Activated naive CD8-positive, alpha-beta T cell (primary cell): ENCODE measurements around the gene PLXNA1.

Experiments used
- H3K27ac Mint-ChIP-seq: one replicate; pipeline ENCODE4 v1.8.0; 2021; ENCODE audit warnings: mixed read lengths
- H3K27me3 Mint-ChIP-seq: one replicate; pipeline ENCODE4 v1.8.0; 2021; ENCODE audit warnings: mixed read lengths
- H3K36me3 Mint-ChIP-seq: one replicate; pipeline ENCODE4 v1.8.0; 2021; ENCODE audit warnings: mixed read lengths
- H3K4me1 Mint-ChIP-seq: one replicate; pipeline ENCODE4 v1.8.0; 2021; ENCODE audit warnings: low read depth, mixed read lengths
- H3K4me3 Mint-ChIP-seq: one replicate; pipeline ENCODE4 v1.8.0; 2021; ENCODE audit warnings: mild to moderate bottlenecking, mixed read lengths
- H3K9me3 Mint-ChIP-seq: one replicate; pipeline ENCODE4 v1.8.0; 2021; ENCODE audit warnings: low read depth, mixed read lengths

Gene PLXNA1

DNA sequence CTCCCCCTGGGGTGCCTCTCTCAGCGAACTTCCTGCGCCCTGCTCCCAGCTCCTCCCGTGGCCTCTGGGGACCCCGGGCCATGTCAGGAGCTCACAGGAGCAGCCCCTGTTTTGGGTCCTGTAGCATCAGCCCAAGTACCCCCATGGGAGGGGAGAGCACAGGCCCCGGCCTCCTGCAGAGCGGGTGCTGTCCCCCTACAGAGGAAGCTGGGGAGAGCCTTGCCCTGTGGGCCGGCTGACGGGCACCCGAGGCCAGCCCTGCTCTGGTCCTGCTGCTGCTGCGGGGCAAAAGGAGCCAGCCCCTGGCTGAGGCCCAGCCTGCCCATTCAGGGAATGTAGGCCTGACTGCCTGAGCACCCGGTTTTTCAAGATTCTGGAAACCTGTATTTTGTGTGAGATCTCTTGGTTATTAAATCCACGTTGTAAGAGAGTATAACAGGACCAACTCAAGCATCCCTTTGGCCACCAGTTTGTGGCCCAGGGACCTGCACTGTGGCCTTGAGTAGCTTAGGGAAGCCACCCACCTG, 12.4 kb downstream of the PLXNA1 start:
- Mint-ChIP-seq H3K27ac (no peak overlapping the region), H3K4me1 (no peaks in the 10 kb centered on the region), H3K27me3 (no peaks in the 10 kb centered on the region), H3K4me3 (no peak overlapping the region), H3K36me3 (no peaks in the 10 kb centered on the region), H3K9me3 (no peaks in the 10 kb centered on the region)

DNA sequence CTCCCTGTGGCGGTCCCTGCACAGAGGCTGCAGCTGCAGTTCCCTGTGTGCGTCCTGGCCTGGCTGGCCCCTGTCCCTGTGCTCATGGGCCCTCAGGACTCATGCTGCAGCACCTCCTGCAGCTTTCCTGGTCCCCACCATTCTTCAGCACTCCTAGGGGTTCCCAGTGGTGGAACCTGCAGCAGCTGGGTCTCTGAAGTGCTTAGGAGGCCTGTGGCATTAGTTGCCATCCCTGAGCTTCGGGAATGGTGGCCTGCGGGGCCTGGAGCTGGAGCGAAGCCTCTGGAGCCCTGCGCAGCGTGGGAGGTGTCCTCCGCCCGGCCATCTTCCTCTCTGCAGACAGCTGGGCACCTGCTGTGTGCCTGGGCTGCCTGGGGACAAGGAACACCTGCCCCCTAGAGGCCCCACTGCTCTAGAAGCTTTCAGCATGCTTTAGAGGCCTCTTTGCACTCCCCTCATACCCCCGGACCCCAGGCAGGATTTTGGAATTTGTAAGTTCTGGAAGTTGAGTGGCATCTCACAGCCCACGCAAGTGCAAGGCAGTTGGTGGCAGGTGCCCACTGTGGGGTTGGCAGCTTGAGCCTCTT, 13.1 kb downstream of the PLXNA1 start:
- Mint-ChIP-seq H3K4me1 (no peaks in the 10 kb centered on the region), H3K27me3 (no peaks in the 10 kb centered on the region), H3K9me3 (no peaks in the 10 kb centered on the region), H3K4me3 (no peak overlapping the region), H3K36me3 (no peaks in the 10 kb centered on the region), H3K27ac (no peak overlapping the region)

DNA sequence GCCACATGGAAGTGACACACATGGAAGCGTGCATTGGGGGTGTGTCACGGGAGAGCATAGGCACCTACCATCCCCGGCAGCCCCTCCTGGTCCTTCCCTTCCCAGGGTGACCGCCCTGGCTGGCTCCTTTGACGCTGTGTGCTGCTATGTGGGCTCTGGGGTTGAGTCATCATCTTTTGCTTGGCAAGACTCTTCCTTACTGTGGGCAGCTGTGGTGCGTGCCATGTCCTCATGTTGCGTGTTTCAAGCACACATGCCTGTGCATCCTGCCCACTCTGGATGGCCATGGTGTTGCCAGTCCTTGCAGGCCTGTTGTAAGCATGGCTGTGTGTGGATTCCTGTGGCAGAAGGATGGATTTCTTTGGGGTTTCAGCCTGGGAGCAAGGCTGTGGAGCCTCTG, 14.0 kb downstream of the PLXNA1 start:
- Mint-ChIP-seq H3K27ac (no peak overlapping the region), H3K36me3 (no peaks in the 10 kb centered on the region), H3K4me3 (no peak overlapping the region), H3K9me3 (no peaks in the 10 kb centered on the region), H3K4me1 (no peaks in the 10 kb centered on the region), H3K27me3 (no peaks in the 10 kb centered on the region)

DNA sequence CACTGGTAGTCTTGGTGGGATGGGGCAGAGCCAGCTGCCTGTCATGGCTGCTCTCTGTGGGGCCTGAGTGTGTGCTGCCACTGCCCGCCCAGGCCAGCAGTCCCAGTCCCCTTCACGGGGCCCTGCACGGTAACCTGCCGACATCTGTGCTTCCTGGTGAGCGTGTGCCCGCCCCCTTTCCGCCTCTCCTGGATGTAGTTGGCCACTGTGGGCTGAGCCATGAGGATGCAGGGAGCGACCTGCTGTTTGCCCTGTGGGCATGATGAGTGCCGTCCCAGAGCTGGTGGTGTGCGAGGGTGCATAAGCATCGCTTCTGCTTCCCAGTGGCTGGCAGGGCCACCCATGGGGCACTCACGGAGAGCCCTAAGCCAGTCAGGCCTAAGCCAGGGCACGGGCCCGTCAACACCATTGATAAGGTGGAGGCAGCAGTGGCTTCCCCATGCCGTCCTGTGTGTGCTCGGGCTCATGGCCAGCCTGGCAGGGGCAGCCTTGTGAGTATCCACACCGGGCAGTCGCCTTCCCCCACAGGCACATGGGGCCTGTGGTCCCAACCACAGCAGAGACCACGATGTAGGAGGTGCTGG, 14.6 kb downstream of the PLXNA1 start:
- Mint-ChIP-seq H3K4me1 (no peaks in the 10 kb centered on the region), H3K36me3 (no peaks in the 10 kb centered on the region), H3K27ac (no peak overlapping the region), H3K27me3 (no peaks in the 10 kb centered on the region), H3K9me3 (no peaks in the 10 kb centered on the region), H3K4me3 (no peak overlapping the region)

DNA sequence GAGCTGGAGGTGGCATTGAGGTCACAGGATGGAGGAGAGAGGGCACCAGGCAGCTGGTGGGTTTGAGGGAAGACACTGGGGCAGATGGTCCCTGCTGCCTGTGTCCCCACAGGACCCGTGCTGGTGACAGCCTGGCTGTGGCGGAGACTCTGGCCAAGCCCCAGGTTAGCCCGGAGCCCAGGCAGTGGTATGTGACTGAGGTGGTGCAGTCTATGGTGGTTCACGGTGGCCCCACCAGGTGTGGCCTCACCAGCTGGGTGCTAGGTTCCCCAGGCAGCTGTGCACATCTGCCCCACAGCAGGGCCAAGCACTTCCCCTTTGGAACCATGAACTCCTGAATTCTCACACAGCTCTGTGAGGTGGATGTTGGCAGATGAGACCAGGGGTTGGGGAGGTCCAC, 15.4 kb downstream of the PLXNA1 start:
- Mint-ChIP-seq H3K4me3 (no peak overlapping the region), H3K36me3 (no peaks in the 10 kb centered on the region), H3K27ac (no peak overlapping the region), H3K4me1 (no peaks in the 10 kb centered on the region), H3K9me3 (no peaks in the 10 kb centered on the region), H3K27me3 (no peaks in the 10 kb centered on the region)

DNA sequence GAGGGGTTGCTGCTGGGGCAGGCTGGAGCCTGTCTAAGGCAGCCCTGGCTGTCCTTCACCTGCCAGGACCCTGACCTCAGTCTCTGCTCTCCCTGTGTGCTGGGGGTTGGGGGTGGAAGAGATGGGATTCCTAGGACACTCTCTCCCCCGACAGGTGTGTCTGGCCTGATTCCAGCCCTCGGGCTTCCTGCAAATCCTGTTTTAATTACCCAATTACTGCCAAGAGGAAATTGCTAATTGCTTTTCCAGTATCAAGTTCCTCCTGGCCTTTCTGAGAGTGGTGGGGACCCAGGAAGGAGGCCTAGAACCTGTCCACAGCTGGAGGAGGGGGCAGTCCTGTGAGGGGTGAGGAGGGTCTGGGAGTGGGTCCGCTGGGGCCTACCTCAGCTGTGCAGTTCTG, 15.8 kb downstream of the PLXNA1 start:
- H3K4me1 Mint-ChIP-seq, result no peaks in the 10 kb centered on the region
- no peaks in the 10 kb centered on the region for H3K9me3 Mint-ChIP-seq
- no peak overlapping the region for H3K27ac Mint-ChIP-seq
- no peaks in the 10 kb centered on the region for H3K36me3 Mint-ChIP-seq
- H3K27me3 Mint-ChIP-seq, result no peaks in the 10 kb centered on the region
- H3K4me3 Mint-ChIP-seq, result no peak overlapping the region

DNA sequence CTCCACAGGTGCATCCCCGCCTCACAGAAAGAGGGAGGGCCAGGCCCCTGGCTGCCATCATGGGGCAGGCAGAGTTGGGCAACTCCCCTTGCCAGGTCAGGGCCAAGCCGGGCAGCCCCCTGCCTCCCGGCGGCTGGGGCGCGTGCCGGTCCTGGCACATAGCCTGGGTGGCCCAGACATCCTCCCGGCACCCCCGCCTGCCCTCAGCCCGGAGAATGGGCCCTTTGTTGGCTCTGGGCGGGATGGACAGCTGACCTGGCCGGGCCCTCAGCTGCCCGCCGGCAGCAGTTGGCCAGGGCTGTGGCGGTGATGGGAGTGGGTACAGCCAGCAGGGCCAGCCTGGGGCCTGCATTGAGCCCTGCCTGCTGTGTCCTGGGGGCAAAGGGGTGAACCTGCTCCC, 16.5 kb downstream of the PLXNA1 start:
- no peaks in the 10 kb centered on the region for H3K9me3 Mint-ChIP-seq
- no peaks in the 10 kb centered on the region for H3K36me3 Mint-ChIP-seq
- no peaks in the 10 kb centered on the region for H3K4me1 Mint-ChIP-seq
- H3K27me3 Mint-ChIP-seq, result no peaks in the 10 kb centered on the region
- H3K4me3 Mint-ChIP-seq, result no peak overlapping the region
- H3K27ac Mint-ChIP-seq, result no peak overlapping the region

DNA sequence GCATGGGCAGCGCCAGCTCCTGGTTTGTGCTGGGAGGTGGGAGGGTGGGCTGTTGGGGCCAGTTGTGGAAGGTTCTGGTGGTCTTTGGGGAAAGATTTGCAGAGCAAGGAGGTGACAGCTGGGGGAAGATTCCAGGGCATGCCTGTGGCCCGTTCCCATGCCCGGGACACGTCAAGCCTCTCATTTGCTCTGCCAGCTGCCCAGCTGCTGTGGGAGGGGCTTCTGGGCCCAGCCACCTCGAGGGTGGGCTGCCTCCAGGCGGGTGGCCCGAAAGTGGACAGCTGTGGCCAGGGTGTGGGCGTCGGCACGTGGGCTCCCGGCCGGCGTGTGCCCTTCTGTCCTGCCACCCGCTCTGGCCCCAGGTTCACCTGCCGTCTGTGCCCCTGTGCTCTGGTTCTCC, 17.2 kb downstream of the PLXNA1 start:
- Mint-ChIP-seq H3K4me1 (no peaks in the 10 kb centered on the region), H3K36me3 (no peaks in the 10 kb centered on the region)

DNA sequence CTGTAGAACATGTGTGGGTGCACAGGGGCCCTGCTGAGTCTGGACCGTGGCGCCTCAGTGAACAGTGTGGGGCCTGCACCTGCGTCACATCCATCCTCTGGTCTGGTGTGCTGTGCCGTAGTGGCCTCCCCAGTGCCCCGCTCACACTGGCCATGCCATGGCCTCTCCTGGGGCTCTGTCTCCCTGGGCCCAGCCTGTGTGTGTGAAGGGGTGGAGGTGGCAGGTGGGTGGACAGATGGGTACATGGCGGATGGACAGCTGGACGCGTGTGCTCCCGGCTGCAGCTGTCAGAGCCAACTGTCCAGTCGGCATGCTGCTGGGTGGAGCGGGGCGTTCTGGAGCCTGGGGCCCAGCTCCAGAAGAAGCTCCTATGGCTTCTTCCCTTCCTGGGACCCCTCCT, 17.8 kb downstream of the PLXNA1 start:
- H3K9me3 Mint-ChIP-seq, result no peaks in the 10 kb centered on the region
- no peak overlapping the region for H3K27ac Mint-ChIP-seq
- no peak overlapping the region for H3K4me3 Mint-ChIP-seq
- H3K27me3 Mint-ChIP-seq, result no peaks in the 10 kb centered on the region
- H3K36me3 Mint-ChIP-seq, result no peaks in the 10 kb centered on the region
- H3K4me1 Mint-ChIP-seq, result no peaks in the 10 kb centered on the region

More for the DNA sequence above, 17.2 kb downstream of the PLXNA1 start:
- Mint-ChIP-seq H3K27ac (no peak overlapping the region), H3K9me3 (no peaks in the 10 kb centered on the region), H3K27me3 (no peaks in the 10 kb centered on the region), H3K4me3 (no peak overlapping the region)

DNA sequence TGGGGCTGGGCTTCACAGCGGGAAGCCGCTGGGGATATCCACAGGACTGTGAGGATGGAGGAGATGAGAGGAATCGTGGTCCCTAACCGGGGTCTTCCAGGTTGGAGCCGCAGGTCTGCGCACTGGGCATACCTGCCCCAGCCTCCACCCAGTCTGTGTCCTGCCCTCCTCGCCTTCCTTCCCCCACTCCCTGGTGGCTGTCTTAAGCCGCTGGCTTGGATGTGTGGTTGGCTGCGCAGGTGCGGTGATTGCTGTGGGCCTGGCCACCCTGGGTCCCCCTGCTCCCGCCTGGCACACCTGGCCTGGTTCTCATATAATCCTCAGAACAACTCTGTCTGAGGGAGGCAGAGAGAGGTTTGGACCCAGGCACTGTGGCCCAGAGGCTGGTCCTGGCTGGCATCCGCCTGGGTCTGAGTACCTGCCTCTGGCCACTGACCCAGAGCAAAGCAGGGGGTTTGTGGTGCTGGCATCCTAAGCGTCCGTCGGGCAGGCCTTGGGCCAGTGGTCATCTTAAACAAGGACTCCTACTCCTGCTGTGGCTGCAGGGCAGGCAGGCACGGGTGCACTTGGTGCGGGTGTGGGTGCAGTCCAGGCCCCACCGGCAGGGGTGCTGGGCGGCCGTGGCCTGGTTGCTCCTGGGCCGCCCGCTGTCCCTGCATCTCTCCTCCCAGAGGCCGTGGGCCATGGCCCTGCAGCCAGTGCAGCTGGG, 18.7 kb downstream of the PLXNA1 start:
- Mint-ChIP-seq H3K9me3 (no peaks in the 10 kb centered on the region), H3K4me1 (no peaks in the 10 kb centered on the region), H3K27ac (no peak overlapping the region), H3K36me3 (no peaks in the 10 kb centered on the region), H3K4me3 (no peak overlapping the region), H3K27me3 (no peaks in the 10 kb centered on the region)

DNA sequence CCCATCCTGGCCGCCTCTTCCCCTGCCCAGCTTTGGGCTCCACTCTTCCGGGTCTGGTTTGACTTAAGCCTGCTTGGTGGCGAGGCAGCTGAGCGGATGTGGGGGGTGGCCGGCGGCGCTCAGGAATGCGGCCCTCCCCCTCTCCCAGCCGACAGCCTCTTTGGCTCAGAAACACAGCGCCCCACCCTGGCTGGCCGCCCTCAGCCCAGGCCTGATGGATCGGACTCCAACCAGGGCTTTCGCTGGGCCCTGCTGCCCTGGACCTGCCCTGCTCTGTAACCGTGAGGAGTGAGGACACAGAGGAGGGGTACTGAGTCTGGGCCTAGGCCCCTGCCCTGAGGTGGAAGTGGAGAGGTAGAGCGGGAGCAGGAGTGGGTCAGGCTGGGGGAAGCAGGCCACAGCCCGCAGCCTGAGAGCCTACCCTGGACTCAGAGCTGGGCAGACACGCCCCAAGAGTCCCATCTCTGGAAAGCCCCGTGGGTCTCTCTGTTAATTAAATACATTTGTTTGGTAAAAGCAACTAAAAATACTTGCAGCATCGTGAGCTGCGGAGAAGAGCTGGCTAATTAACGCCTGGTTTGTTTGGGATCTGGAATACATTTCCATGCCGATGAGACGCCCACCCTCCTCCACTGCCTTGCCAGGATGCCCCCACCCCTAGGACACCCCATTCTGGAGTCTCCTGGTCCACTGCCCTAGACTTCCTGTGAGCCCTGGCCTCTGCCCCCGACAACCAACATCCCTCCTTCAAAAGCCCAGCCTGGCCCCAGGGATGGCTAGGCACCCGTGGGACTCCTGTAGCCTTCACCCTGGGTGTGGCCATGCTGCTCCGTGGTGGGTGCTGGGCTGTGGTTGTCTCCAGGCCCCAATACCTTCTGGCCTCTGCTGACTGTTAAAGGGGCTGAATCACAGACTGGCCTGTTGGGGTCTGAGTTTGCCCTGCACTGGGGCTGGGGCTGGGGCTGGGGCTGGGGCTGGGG, 19.6 kb downstream of the PLXNA1 start:
- Mint-ChIP-seq H3K4me3 (no peak overlapping the region), H3K27me3 (no peaks in the 10 kb centered on the region), H3K9me3 (no peaks in the 10 kb centered on the region), H3K36me3 (no peaks in the 10 kb centered on the region), H3K27ac (no peak overlapping the region), H3K4me1 (no peaks in the 10 kb centered on the region)

DNA sequence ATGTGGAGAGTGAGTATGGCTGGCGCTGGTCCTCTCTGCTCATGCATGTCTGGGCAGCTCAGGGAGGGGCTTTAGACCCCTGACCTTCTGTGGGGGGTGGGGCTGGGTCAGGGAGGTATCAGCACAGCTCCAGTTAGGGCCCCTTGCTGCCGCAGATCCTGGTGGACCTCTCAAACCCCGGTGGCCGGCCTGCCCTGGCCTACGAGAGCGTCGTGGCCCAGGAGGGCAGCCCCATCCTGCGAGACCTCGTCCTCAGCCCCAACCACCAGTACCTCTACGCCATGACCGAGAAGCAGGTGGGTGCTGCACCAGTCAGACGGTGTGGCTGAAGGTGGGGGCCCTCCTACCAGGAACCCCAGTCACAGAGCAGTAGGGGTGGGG, 20.2 kb downstream of the PLXNA1 start:
- Mint-ChIP-seq H3K4me1 (no peaks in the 10 kb centered on the region), H3K9me3 (no peaks in the 10 kb centered on the region), H3K4me3 (no peak overlapping the region), H3K27ac (no peak overlapping the region), H3K36me3 (no peaks in the 10 kb centered on the region), H3K27me3 (no peaks in the 10 kb centered on the region)

DNA sequence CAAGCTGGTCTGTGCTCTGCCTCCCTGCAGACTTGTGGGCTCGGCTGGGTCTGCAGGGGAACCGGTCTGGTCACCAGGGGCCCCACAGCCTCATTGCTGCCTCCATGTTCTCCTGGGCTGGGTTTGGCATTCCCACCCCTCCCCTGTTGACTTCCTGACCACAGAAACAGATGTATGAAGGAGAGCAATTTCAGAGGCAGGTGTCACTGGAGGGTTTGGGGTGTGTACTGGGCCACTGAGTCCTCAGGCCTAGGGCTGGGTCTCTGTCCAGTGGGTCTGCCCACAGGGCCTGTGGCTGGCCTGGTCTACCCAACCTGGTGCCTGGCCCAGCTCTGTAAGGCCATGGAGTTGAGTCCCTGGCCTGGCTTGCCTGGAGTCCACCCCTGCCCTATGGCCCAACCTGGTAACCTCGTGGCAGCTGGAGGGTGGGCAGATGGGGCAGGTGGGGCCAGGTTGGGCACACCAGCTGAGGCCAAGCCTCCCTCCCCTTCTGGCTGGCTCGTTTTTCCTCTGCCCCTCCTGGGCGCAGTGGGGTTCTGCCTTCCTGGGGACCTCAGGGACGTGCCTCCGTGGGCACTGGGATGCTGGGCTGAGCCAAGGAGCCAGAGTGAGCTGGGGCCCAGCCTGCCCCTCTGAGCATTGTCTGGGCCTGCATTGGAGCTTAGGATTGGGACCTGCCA, 20.8 kb downstream of the PLXNA1 start:
- Mint-ChIP-seq H3K4me3 (no peak overlapping the region), H3K4me1 (no peaks in the 10 kb centered on the region), H3K36me3 (no peaks in the 10 kb centered on the region), H3K9me3 (no peaks in the 10 kb centered on the region), H3K27ac (no peak overlapping the region), H3K27me3 (no peaks in the 10 kb centered on the region)

DNA sequence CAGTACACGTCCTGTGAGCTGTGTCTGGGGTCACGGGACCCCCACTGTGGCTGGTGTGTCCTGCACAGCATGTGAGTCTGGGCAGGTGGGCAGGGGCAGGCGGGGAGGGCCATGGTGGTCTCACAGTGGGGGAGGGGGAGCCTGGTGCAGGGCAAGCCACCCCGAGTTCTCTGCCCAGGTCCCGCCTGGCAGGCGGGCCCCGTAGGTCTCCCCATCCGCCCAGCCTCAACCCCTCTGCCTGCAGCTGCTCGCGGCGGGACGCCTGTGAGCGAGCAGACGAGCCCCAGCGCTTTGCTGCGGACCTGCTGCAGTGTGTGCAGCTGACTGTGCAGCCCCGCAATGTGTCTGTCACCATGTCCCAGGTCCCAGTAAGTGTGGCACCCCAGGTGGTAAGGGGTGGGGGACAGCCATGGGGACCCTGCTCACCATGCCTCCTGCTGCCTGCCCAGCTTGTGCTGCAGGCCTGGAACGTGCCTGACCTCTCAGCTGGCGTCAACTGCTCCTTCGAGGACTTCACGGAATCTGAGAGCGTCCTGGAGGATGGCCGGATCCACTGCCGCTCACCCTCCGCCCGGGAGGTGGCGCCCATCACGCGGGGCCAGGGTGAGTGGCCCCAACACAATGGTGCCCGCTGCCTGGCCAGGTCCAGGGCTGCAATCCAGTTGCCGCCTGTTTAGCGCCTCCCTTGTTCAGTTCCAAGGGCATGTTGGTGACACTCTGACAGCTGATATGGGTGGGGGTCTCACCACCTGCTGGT, 21.9 kb downstream of the PLXNA1 start:
- H3K27ac Mint-ChIP-seq, result no peak overlapping the region
- no peaks in the 10 kb centered on the region for H3K27me3 Mint-ChIP-seq
- no peak overlapping the region for H3K4me3 Mint-ChIP-seq
- no peaks in the 10 kb centered on the region for H3K9me3 Mint-ChIP-seq
- H3K36me3 Mint-ChIP-seq, result no peaks in the 10 kb centered on the region
- no peaks in the 10 kb centered on the region for H3K4me1 Mint-ChIP-seq
